Esophagus muscularis mucosa (tissue), 4 donors: ENCODE results near the gene CDS2. TPM values are rescaled to one million over a fixed set of nuclear protein-coding genes. Genes with fewer than 3 reads are reported as not detected.

ENCODE experiments used
- DNase-seq: peaks from one replicate; pipeline ENCODE4 v3.0.0-alpha.2; 2017; ENCODE audit errors: extremely low spot score
- H3K27ac ChIP-seq, 4 donors: fragments of 200-600 bp; sonication (generic); replicated peaks in 1 of 4; 1 replicate in 3 of 4; 2 replicates in 1 of 4; pipeline ENCODE4 v1.5.1; 2016 to 2019; ENCODE audit warnings: mild to moderate bottlenecking in 1 of 4
- H3K27me3 ChIP-seq, 4 donors: fragments of 200-600 bp; sonication (generic); one replicate each; pipeline versions ENCODE4 v1.5.1 to v1.6.0; 2016 to 2019
- H3K36me3 ChIP-seq, 4 donors: fragments of 200-600 bp; sonication (generic); one replicate each; pipeline ENCODE4 v1.5.1; 2016 to 2019
- H3K4me1 ChIP-seq, 4 donors: fragments of 200-600 bp; sonication (generic); one replicate each; pipeline ENCODE4 v1.5.1; 2016 to 2019
- H3K4me3 ChIP-seq, 4 donors: fragments of 200-600 bp; sonication (generic); 1 replicate in 2 of 4; 2 replicates in 2 of 4; pipeline ENCODE4 v1.5.1; 2016 to 2019; ENCODE audit warnings: mild to moderate bottlenecking in 4 of 4, moderate library complexity in 1 of 4
- H3K9me3 ChIP-seq, 4 donors: fragments of 200-600 bp; sonication (generic); 1 replicate in 3 of 4; 2 replicates in 1 of 4; pipeline ENCODE4 v1.5.1; 2016 to 2019
- EP300 ChIP-seq: sonication (generic); formaldehyde crosslinking; IDR thresholded peaks from one replicate; pipeline ENCODE4 v1.6.1; 2017; ENCODE audit warnings: antibody characterized with exemption
- POLR2A ChIP-seq: fragments of 450-650 bp; IDR thresholded peaks from one replicate; pipeline ENCODE4 v1.6.1; 2017; ENCODE audit warnings: antibody characterized with exemption, moderate library complexity, mild to moderate bottlenecking, low read depth
- POLR2AphosphoS5 ChIP-seq, 2 donors: sonication (generic); formaldehyde crosslinking; IDR thresholded peaks; one replicate each; pipeline ENCODE4 v1.6.1; 2017; ENCODE audit warnings: antibody characterized with exemption in 2 of 2
- WGBS: methylation state at CpG from one replicate; pipeline ENCODE4 v1.1.5; 2018; 5-methylcytosine and 5-hydroxymethylcytosine counted together
- intact Hi-C: fragments of 100-400 bp; cut with DNase I; formaldehyde crosslinking; loops from one replicate; pipeline ENCODE4 v1.15.1; 2023
- total RNA-seq, 4 donors: library from RNA; depleted of rRNA; stranded (reverse); fragments of >200 nt; gene quantifications; one replicate each; pipeline versions ENCODE4 v1.1.0 to v1.2.1, GENCODE V29; 2016
- TF ChIP-seq, protein P1 (sequence below), 3 experiments: fragments of 200-600 bp in 2 of 3; fragments of 450-650 bp in 1 of 3; sonication (generic) in 2 of 3; IDR thresholded peaks; one replicate each; pipeline ENCODE4 v1.5.1; 2017 to 2019; ENCODE audit warnings: antibody characterized with exemption in 3 of 3, mild to moderate bottlenecking in 2 of 3, moderate library complexity in 1 of 3

Gene CDS2
- total RNA-seq, 4 donors from 2014 or later = 54.8 to 83.1 (median 69.7) TPM

DNA sequence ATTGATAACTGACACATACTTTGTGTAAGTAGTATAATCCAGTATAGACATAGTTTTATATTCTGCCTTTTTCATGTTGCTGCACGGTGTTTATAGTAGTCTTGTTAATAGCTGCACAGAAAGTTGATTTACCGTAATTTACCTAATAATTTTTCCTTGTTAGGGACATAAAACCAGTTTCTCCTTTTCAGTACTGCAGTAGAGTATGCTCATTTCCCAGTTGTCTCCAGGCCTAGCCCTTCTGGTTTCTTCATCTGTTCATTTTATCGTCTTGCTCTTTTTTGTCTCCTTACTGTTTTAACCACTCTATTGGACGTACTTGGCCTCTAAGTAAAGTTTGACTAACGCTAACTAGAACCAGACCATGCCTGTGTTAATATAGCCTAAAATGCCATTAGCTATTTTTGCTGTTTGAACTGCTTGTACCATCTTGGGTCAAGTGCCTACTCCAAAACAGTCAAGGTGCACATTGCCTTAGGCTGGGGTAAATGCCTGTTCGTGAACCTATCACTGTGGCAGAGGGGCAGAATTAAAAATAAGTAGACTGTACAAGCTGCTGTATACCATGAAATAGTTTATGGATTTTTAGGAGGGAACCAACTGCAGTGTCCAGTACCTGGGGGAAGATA is 34.8 kb downstream of the CDS2 start:
- H3K36me3 ChIP-seq = no peaks in the 10 kb centered on the region
- no peaks in the 10 kb centered on the region for H3K9me3 ChIP-seq
- no peak overlapping the region for H3K4me3 ChIP-seq
- TF ChIP-seq POLR2AphosphoS5 (IDR thresholded peaks at IDR 0.05) (no peak), EP300 (no peak), POLR2A (no peak)
- TF ChIP-seq, protein P1, sequence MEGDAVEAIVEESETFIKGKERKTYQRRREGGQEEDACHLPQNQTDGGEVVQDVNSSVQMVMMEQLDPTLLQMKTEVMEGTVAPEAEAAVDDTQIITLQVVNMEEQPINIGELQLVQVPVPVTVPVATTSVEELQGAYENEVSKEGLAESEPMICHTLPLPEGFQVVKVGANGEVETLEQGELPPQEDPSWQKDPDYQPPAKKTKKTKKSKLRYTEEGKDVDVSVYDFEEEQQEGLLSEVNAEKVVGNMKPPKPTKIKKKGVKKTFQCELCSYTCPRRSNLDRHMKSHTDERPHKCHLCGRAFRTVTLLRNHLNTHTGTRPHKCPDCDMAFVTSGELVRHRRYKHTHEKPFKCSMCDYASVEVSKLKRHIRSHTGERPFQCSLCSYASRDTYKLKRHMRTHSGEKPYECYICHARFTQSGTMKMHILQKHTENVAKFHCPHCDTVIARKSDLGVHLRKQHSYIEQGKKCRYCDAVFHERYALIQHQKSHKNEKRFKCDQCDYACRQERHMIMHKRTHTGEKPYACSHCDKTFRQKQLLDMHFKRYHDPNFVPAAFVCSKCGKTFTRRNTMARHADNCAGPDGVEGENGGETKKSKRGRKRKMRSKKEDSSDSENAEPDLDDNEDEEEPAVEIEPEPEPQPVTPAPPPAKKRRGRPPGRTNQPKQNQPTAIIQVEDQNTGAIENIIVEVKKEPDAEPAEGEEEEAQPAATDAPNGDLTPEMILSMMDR (IDR thresholded peaks at IDR 0.05) = no peak
- peaks cover 35 to 75% (median 48%) of the 10 kb centered on the region in 4 donors for H3K4me1 ChIP-seq
- intact Hi-C loops = no loop called here
- H3K27me3 ChIP-seq = no peaks in the 10 kb centered on the region
- WGBS = 94% methylated on average over 6 of the region's 6 CpGs
- H3K27ac ChIP-seq = no peak overlapping the region
- DNase-seq = no peak

DNA sequence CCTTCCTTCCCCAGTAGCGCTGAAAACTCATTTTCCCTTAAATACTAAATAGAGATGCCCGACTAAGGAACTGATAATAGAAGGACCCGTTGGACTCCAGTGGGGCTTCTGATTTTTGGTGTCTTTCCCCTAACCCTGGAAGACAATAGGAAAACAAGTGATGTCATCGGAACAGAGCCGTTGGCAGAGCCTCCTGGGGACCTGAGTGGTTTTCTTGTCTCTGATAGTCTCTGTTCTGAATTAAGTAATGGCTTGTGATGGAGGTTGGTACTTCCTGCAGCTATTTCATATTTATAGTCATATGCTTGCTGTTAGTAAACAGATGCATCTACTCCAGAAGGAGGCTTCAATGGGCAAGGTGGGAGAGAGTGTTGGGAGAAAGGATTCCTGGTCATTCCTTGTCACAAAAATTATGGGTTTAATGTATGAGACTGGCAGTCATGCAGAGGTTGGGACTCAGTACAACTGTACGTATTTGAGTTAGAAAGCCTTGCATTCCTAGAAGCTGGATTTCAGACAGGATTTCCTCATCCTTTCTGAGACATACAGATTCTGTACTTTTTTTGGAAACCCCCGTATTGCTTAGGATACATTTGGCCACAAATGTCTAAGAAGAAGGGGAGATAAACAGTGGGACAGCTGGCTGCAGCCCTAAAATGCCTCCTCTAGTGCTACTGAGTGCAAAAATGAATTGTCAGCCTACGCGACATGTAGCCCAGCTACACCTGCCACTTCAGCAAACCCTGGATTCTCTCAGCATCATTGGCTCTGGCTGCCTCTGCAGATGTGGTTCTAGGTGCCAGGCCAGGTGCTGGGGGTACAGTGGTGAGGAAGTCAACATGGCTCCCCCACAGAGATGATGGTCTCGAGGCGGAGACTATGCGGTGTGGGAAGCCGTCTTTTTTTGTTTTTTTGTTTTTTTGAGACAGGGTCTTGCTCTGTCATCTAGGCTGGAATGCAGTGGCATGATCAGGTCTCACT is 38.1 kb downstream of the CDS2 start:
- H3K36me3 ChIP-seq = no peaks in the 10 kb centered on the region
- WGBS = 82% methylated on average over 13 of the region's 13 CpGs
- no peaks in the 10 kb centered on the region for H3K27me3 ChIP-seq
- H3K4me1 ChIP-seq = peaks cover 61 to 91% (median 67%) of the 10 kb centered on the region in 4 donors
- intact Hi-C loops = no loop called here
- no peak for DNase-seq
- no peak overlapping the region for H3K4me3 ChIP-seq
- H3K9me3 ChIP-seq = no peaks in the 10 kb centered on the region
- TF ChIP-seq, protein P1 (IDR thresholded peaks at IDR 0.05) = peak in 1 of 3 experiments; percentile 6
- no peak for TF ChIP-seq POLR2AphosphoS5 (IDR thresholded peaks at IDR 0.05)
- no peak overlapping the region for H3K27ac ChIP-seq

DNA sequence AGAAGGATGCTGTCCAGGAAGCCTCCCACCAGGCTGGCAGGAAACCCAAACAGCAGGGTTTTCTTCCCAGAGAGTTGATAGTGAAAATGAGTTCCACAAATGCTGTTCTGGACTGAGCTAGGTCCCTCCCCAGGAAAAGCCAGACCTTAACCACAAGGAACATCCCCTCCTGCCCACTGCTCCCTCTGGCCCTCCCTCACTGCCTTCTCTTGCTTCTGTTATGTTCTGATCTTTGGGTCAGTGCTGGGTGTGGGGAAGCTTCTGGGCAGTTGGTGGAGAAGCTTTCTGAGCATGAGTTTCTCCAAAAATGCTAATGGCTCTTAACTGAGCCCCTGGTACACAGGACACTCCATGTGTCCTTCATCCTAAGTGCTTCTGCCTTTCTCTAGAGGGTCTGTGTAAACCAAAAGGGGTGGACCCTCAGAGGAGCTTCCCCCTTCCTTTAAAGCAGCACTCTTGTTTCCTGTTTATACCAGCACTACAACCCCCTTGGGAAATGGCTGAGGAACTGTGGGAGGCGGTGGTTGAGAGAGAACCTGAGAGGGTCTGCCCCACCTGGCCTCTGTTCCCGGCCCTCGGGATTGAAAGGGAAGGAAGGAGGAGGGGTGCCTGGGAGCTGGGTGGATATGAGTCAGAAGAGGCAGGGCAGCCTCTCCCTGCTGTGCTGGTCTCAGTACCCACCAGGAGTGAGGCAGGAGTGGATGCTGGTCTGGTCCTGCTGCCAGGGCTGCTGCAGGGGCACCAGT is 42.0 kb downstream of the CDS2 start:
- H3K4me1 ChIP-seq = peaks cover 87 to 100% (median 92%) of the 10 kb centered on the region in 4 donors
- intact Hi-C loops = no loop called here
- no peak overlapping the region for H3K4me3 ChIP-seq
- no peaks in the 10 kb centered on the region for H3K27me3 ChIP-seq
- DNase-seq = no peak
- 32% methylated on average over 3 of the region's 3 CpGs for WGBS
- no peak for TF ChIP-seq EP300
- peak in 1 of 2 donors; percentile 40 for TF ChIP-seq POLR2AphosphoS5 (IDR thresholded peaks at IDR 0.05)
- H3K9me3 ChIP-seq = no peaks in the 10 kb centered on the region
- peak overlapping the region; percentile 58 to 73 (median 60) for H3K27ac ChIP-seq
- peaks cover 0 to 6% (median 5%) of the 10 kb centered on the region in 4 donors for H3K36me3 ChIP-seq

DNA sequence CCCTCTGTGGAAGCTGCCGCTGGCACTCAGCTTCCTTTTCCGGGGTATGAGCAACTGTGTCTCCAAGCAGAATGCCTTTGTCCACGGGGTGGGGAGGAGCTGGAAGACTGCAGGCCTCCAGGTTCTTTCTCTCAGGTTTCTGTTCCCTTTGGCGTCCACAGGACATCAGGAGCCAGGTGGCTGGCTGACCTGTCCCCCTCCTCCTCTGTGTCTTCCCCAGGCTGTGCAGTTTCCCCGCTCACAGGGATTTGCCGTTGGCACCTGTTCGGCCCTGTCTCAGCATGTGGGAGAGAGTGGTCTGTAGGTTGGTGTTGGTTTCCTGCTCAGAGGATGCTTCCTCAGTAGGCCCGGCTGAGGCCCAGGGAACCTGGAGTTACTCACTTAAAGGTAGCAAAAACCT is 43.5 kb downstream of the CDS2 start:
- Histone ChIP-seq H3K27me3 (no peaks in the 10 kb centered on the region), H3K27ac (peak overlapping the region; percentile 58 to 73 (median 60)), H3K4me1 (peaks cover 74 to 88% (median 83%) of the 10 kb centered on the region in 4 donors), H3K9me3 (no peaks in the 10 kb centered on the region), H3K36me3 (peaks cover 0 to 21% (median 10%) of the 10 kb centered on the region in 4 donors), H3K4me3 (no peak overlapping the region)
- intact Hi-C loops = no loop called here
- WGBS = 70% methylated on average over 2 of the region's 8 CpGs
- TF ChIP-seq EP300 (no peak), POLR2A (no peak), POLR2AphosphoS5 (IDR thresholded peaks at IDR 0.05) (no peak)
- TF ChIP-seq, protein P1 (IDR thresholded peaks at IDR 0.05) = no peak
- DNase-seq = no peak
